Trophoblast cell (in vitro differentiated cells and primary cell): ENCODE data around the gene IQCM.

Source experiments
- DNase-seq, 2 donors: peaks; one replicate each; pipeline ENCODE4 v3.0.0-alpha.2; 2016
- H2AFZ ChIP-seq: 2 replicates; pipeline ENCODE4 v1.6.1; 2013; ENCODE audit warnings: low read length, moderate library complexity, mild to moderate bottlenecking; ENCODE audit not compliant: insufficient read depth, poor library complexity
- H2AK5ac ChIP-seq: 2 replicates; pipeline ENCODE4 v1.6.1; 2013; ENCODE audit warnings: mild to moderate bottlenecking, low read length
- H2BK120ac ChIP-seq: 2 replicates; pipeline ENCODE4 v1.6.1; 2013; ENCODE audit warnings: low read length, mild to moderate bottlenecking, moderate library complexity; ENCODE audit not compliant: insufficient read depth, poor library complexity
- H2BK12ac ChIP-seq: 2 replicates; pipeline ENCODE4 v1.6.1; 2013; ENCODE audit warnings: mild to moderate bottlenecking, low read length, moderate library complexity
- H2BK5ac ChIP-seq: 2 replicates; pipeline ENCODE4 v1.6.1; 2013; ENCODE audit warnings: low read length, low read depth, moderate library complexity, mild to moderate bottlenecking; ENCODE audit not compliant: poor library complexity
- H3K14ac ChIP-seq: 2 replicates; pipeline ENCODE4 v1.6.1; 2013; ENCODE audit warnings: mild to moderate bottlenecking, low read length
- H3K18ac ChIP-seq: 2 replicates; pipeline ENCODE4 v1.6.1; 2013; ENCODE audit warnings: mild to moderate bottlenecking, low read length
- H3K23ac ChIP-seq: 2 replicates; pipeline ENCODE4 v1.6.1; 2013; ENCODE audit warnings: low read length
- H3K27ac ChIP-seq: 2 replicates; pipeline ENCODE4 v1.5.1; 2013; ENCODE audit warnings: low read depth, mild to moderate bottlenecking, inconsistent platforms, low read length, moderate library complexity
- H3K27me3 ChIP-seq: 2 replicates; pipeline ENCODE4 v1.6.1; 2013; ENCODE audit warnings: inconsistent platforms, mild to moderate bottlenecking, low read length, moderate library complexity; ENCODE audit not compliant: insufficient read depth
- H3K36me3 ChIP-seq, 2 experiments: 1 replicate in 1 of 2; 2 replicates in 1 of 2; pipeline ENCODE4 v1.6.1; 2013; ENCODE audit warnings: low read length in 2 of 2, mild to moderate bottlenecking in 2 of 2, moderate library complexity in 1 of 2; ENCODE audit not compliant: insufficient read depth in 2 of 2, control insufficient read depth in 1 of 2
- H3K4ac ChIP-seq: 2 replicates; pipeline ENCODE4 v1.6.1; 2013; ENCODE audit warnings: low read depth, mild to moderate bottlenecking, low read length, moderate library complexity
- H3K4me1 ChIP-seq, 2 experiments: 1 replicate in 1 of 2; 2 replicates in 1 of 2; pipeline ENCODE4 v1.6.1; 2013; ENCODE audit warnings: low read length in 2 of 2, mild to moderate bottlenecking in 2 of 2, moderate library complexity in 1 of 2; ENCODE audit not compliant: insufficient read depth in 2 of 2, control insufficient read depth in 1 of 2
- H3K4me2 ChIP-seq: 2 replicates; pipeline ENCODE4 v1.6.1; 2013; ENCODE audit warnings: inconsistent platforms, mild to moderate bottlenecking, low read length, moderate library complexity
- H3K4me3 ChIP-seq: 2 replicates; pipeline ENCODE4 v1.5.1; 2013; ENCODE audit warnings: mild to moderate bottlenecking, low read depth, low read length, inconsistent platforms
- H3K79me1 ChIP-seq: one replicate; pipeline ENCODE4 v1.6.1; 2013; ENCODE audit warnings: low read length
- H3K79me2 ChIP-seq: 2 replicates; pipeline ENCODE4 v1.6.1; 2013; ENCODE audit warnings: low read length, mild to moderate bottlenecking; ENCODE audit not compliant: control insufficient read depth, insufficient read depth, poor library complexity
- H3K9ac ChIP-seq: 2 replicates; pipeline ENCODE4 v1.6.1; 2013; ENCODE audit warnings: mild to moderate bottlenecking, low read length
- H3K9me3 ChIP-seq: 2 replicates; pipeline ENCODE4 v1.6.1; 2013; ENCODE audit warnings: low read depth, mild to moderate bottlenecking, control low read depth, inconsistent platforms, low read length; ENCODE audit not compliant: insufficient read depth
- H4K12ac ChIP-seq: 2 replicates; pipeline ENCODE4 v1.6.1; 2013; ENCODE audit warnings: low read depth, mild to moderate bottlenecking, low read length, moderate library complexity
- H4K8ac ChIP-seq: 2 replicates; pipeline ENCODE4 v1.6.1; 2013; ENCODE audit warnings: low read depth, mild to moderate bottlenecking, low read length, moderate library complexity
- H4K91ac ChIP-seq: one replicate; pipeline ENCODE4 v1.6.1; 2013; ENCODE audit warnings: low read depth, mild to moderate bottlenecking, low read length, moderate library complexity
- WGBS: extraction: QIAGEN DNeasy Blood & Tissue Kit; methylation state at CpG from one replicate; pipeline ENCODE4 v1.1.7; 2013; ENCODE audit warnings: missing lambda C conversion rate; ENCODE audit not compliant: insufficient read length, insufficient coverage; ENCODE audit errors: extremely low coverage; 5-methylcytosine and 5-hydroxymethylcytosine counted together

Gene IQCM

GRCh38 chr4:149549911-149550310 lies 265.7 kb downstream of the IQCM start:
- Histone ChIP-seq H3K79me1 (no peaks in the 10 kb centered on the region), H2BK120ac (no peak overlapping the region), H3K23ac (no peak overlapping the region), H3K36me3 (no peaks in the 10 kb centered on the region), H4K91ac (no peak overlapping the region), H2BK12ac (no peak overlapping the region), H3K27ac (no peak overlapping the region), H3K14ac (no peak overlapping the region), H3K9ac (no peak overlapping the region), H3K18ac (no peak overlapping the region), H4K12ac (no peak overlapping the region), H2AFZ (no peak overlapping the region), H4K8ac (no peak overlapping the region), H3K4me3 (no peak overlapping the region), H3K4ac (no peak overlapping the region), H2BK5ac (no peak overlapping the region), H3K4me1 (no peaks in the 10 kb centered on the region), H3K9me3 (no peaks in the 10 kb centered on the region), H2AK5ac (no peak overlapping the region), H3K27me3 (no peaks in the 10 kb centered on the region), H3K79me2 (no peaks in the 10 kb centered on the region), H3K4me2 (no peak overlapping the region)
- no peak for DNase-seq

- Histone ChIP-seq H3K9ac (no peak overlapping the region), H3K9me3 (no peaks in the 10 kb centered on the region), H3K27ac (no peak overlapping the region), H3K27me3 (no peaks in the 10 kb centered on the region), H2BK120ac (no peak overlapping the region), H3K4me2 (no peak overlapping the region), H2BK12ac (no peak overlapping the region), H4K8ac (no peak overlapping the region), H3K79me1 (no peaks in the 10 kb centered on the region), H3K36me3 (no peaks in the 10 kb centered on the region), H3K4ac (no peak overlapping the region), H3K4me1 (no peaks in the 10 kb centered on the region), H4K91ac (no peak overlapping the region), H2AFZ (no peak overlapping the region), H3K23ac (no peak overlapping the region), H3K4me3 (no peak overlapping the region), H4K12ac (no peak overlapping the region), H2AK5ac (no peak overlapping the region), H2BK5ac (no peak overlapping the region), H3K18ac (no peak overlapping the region), H3K14ac (no peak overlapping the region), H3K79me2 (no peaks in the 10 kb centered on the region)
- no peak for DNase-seq
- WGBS, result no CpG with 5 or more reads among the region's 2 CpGs
Measured at GRCh38 chr4:149534779-149535178, 280.9 kb downstream of the IQCM start.

DNA sequence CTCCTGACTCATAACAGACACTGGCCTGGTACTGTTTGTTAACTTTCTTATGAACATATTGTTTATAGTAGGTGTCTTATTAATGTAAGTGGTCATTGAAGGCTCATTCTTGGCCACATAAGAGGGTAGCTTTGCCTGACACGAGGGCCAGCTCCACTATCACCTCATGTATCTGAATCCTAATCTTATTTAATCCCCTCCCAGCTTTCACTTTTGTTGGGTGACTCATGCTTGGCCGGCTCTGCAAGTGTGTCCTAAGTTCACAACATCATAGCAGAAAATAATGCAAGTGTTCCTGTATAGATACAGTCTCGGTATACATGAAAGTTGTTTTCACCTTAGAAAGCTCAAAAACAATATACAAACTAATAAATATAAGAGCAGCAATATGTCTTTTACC lies 283.8 kb downstream of the IQCM start:
- Histone ChIP-seq H3K4me1 (no peaks in the 10 kb centered on the region), H3K79me1 (no peaks in the 10 kb centered on the region), H4K8ac (no peak overlapping the region), H3K4ac (no peak overlapping the region), H3K23ac (no peak overlapping the region), H3K27me3 (no peaks in the 10 kb centered on the region), H3K18ac (no peak overlapping the region), H2BK5ac (no peak overlapping the region), H3K36me3 (no peaks in the 10 kb centered on the region), H2AFZ (no peak overlapping the region), H3K14ac (no peak overlapping the region), H3K27ac (no peak overlapping the region), H3K9ac (no peak overlapping the region), H3K4me3 (no peak overlapping the region), H2BK12ac (no peak overlapping the region), H4K12ac (no peak overlapping the region), H2BK120ac (no peak overlapping the region), H2AK5ac (no peak overlapping the region), H3K4me2 (no peak overlapping the region), H3K79me2 (no peaks in the 10 kb centered on the region), H4K91ac (no peak overlapping the region), H3K9me3 (no peaks in the 10 kb centered on the region)
- no CpG with 5 or more reads among the region's 3 CpGs for WGBS
- DNase-seq, result no peak

GRCh38 chr4:149523039-149523438 lies 292.6 kb downstream of the IQCM start:
- Histone ChIP-seq H3K27me3 (no peaks in the 10 kb centered on the region), H4K91ac (no peak overlapping the region), H3K4ac (no peak overlapping the region), H3K4me3 (no peak overlapping the region), H2BK12ac (no peak overlapping the region), H3K9ac (no peak overlapping the region), H3K9me3 (no peaks in the 10 kb centered on the region), H2BK120ac (no peak overlapping the region), H3K79me1 (no peaks in the 10 kb centered on the region), H2BK5ac (no peak overlapping the region), H3K27ac (no peak overlapping the region), H2AFZ (no peak overlapping the region), H3K4me1 (no peaks in the 10 kb centered on the region), H3K14ac (no peak overlapping the region), H3K4me2 (no peak overlapping the region), H3K23ac (no peak overlapping the region), H2AK5ac (no peak overlapping the region), H3K36me3 (no peaks in the 10 kb centered on the region), H4K12ac (no peak overlapping the region), H3K79me2 (no peaks in the 10 kb centered on the region), H4K8ac (no peak overlapping the region), H3K18ac (no peak overlapping the region)
- no peak for DNase-seq
- no CpG with 5 or more reads among the region's 2 CpGs for WGBS
